H1 (cell line): ENCODE data around the gene SESN2.

ENCODE experiments used
- CHD2 ChIP-seq: IDR thresholded peaks from 2 replicates; pipeline ENCODE4 v1.6.1; 2012; ENCODE audit warnings: low read length, improper control_type of control experiment
- EGR1 ChIP-seq: IDR thresholded peaks from 2 replicates; pipeline ENCODE4 v1.6.1; 2011; ENCODE audit warnings: low read depth, low read length, borderline replicate concordance
- JUND ChIP-seq: IDR thresholded peaks from 2 replicates; pipeline ENCODE4 v1.6.1; 2011; ENCODE audit warnings: mild to moderate bottlenecking, improper control_type of control experiment, low read length
- PHF8 ChIP-seq: fragments of 200-600 bp; sonication (generic); conservative IDR thresholded peaks from 2 replicates; pipeline ENCODE4 v1.7.1; 2012; ENCODE audit warnings: low read depth, mild to moderate bottlenecking, inconsistent platforms, low read length, moderate library complexity
- POLR2A ChIP-seq, 2 experiments: IDR thresholded peaks; 1 replicate in 1 of 2; 2 replicates in 1 of 2; pipeline ENCODE4 v1.6.1; 2011; ENCODE audit warnings: low read depth in 2 of 2, low read length in 2 of 2, mild to moderate bottlenecking in 2 of 2; ENCODE audit errors: control extremely low read depth in 1 of 2
- RBBP5 ChIP-seq: IDR thresholded peaks from 2 replicates; pipeline ENCODE4 v1.7.1; 2012; ENCODE audit warnings: low read depth, mild to moderate bottlenecking, inconsistent platforms, low read length, moderate library complexity, borderline replicate concordance
- SIN3A ChIP-seq, 2 experiments: IDR thresholded peaks in 1 of 2; conservative IDR thresholded peaks in 1 of 2; 2 replicates each; pipeline ENCODE4 v1.6.1; 2011 to 2012; ENCODE audit warnings: low read length in 2 of 2, improper control_type of control experiment in 1 of 2, low read depth in 1 of 2, mild to moderate bottlenecking in 1 of 2
- SRF ChIP-seq: IDR thresholded peaks from 2 replicates; pipeline ENCODE4 v1.6.1; 2011; ENCODE audit warnings: mild to moderate bottlenecking, low read depth, low read length, moderate library complexity
- TAF1 ChIP-seq: IDR thresholded peaks from 2 replicates; pipeline ENCODE4 v1.6.1; 2011; ENCODE audit warnings: mild to moderate bottlenecking, low read depth, low read length
- TF ChIP-seq, protein P1 (sequence below), 3 experiments: IDR thresholded peaks; 1 replicate in 2 of 3; 2 replicates in 1 of 3; pipeline versions ENCODE4 v1.5.1 to v1.6.1; 2011; ENCODE audit warnings: low read length in 3 of 3, mild to moderate bottlenecking in 3 of 3, inconsistent platforms in 2 of 3, low read depth in 1 of 3, moderate library complexity in 1 of 3; ENCODE audit not compliant: insufficient read depth in 1 of 3; ENCODE audit errors: control extremely low read depth in 1 of 3
- TF ChIP-seq, protein P2 (sequence below): IDR thresholded peaks from 2 replicates; pipeline ENCODE4 v1.6.1; 2011; ENCODE audit warnings: low read length, improper control_type of control experiment

DNA sequence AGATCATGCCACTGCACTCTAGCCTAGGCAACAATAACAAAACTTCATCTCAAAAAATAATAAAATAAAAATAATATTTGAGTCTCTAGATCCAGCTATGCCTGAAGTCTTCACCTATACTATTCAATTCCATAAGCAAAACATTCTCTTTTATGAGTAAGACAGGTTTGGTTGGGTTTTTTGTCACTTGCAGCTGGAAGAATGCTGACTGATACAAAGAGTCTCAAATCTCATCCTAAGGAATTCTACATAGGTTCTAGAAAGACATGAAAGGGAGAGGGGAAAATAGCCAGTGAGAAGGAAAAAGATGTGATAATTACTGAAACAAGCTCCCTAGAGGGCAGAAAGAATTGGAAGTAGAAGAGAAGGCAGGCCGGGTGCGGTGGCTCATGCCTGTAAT, 39.1 kb downstream of the SESN2 start:
- TF ChIP-seq RBBP5 (no peak), POLR2A (IDR thresholded peaks at IDR 0.05; ENCODE audit: control extremely low read depth in 1 of 2, low read depth in 2 of 2, low read length in 2 of 2) (no peak), SRF (no peak), EGR1 (no peak), SIN3A (conservative IDR thresholded peaks at IDR 0.05 in 1 of 2, IDR thresholded peaks at IDR 0.05 in 1 of 2; ENCODE audit: low read depth in 1 of 2, low read length in 2 of 2) (no peak), JUND (no peak), TAF1 (no peak), PHF8 (no peak), CHD2 (no peak)
- TF ChIP-seq, protein P1, sequence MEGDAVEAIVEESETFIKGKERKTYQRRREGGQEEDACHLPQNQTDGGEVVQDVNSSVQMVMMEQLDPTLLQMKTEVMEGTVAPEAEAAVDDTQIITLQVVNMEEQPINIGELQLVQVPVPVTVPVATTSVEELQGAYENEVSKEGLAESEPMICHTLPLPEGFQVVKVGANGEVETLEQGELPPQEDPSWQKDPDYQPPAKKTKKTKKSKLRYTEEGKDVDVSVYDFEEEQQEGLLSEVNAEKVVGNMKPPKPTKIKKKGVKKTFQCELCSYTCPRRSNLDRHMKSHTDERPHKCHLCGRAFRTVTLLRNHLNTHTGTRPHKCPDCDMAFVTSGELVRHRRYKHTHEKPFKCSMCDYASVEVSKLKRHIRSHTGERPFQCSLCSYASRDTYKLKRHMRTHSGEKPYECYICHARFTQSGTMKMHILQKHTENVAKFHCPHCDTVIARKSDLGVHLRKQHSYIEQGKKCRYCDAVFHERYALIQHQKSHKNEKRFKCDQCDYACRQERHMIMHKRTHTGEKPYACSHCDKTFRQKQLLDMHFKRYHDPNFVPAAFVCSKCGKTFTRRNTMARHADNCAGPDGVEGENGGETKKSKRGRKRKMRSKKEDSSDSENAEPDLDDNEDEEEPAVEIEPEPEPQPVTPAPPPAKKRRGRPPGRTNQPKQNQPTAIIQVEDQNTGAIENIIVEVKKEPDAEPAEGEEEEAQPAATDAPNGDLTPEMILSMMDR (IDR thresholded peaks at IDR 0.05; ENCODE audit: control extremely low read depth in 1 of 3, insufficient read depth in 1 of 3, low read depth in 1 of 3, low read length in 3 of 3), result no peak
- TF ChIP-seq, protein P2, sequence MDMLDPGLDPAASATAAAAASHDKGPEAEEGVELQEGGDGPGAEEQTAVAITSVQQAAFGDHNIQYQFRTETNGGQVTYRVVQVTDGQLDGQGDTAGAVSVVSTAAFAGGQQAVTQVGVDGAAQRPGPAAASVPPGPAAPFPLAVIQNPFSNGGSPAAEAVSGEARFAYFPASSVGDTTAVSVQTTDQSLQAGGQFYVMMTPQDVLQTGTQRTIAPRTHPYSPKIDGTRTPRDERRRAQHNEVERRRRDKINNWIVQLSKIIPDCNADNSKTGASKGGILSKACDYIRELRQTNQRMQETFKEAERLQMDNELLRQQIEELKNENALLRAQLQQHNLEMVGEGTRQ, result no peak
